HEK293 (cell line): Measurements from ENCODE around the gene SLC4A1AP.
A peak's percentile ranks its signal among the peaks of the same experiment; 100 is the strongest.

Experiments used
- KLF16 ChIP-seq: fragments of 450-650 bp; formaldehyde crosslinking; IDR thresholded peaks from 2 replicates; pipeline ENCODE4 v1.5.1; 2017; ENCODE audit warnings: missing biosample characterization, missing genetic modification characterization
- PRDM4 ChIP-seq: fragments of 450-650 bp; formaldehyde crosslinking; IDR thresholded peaks from 2 replicates; pipeline ENCODE4 v1.5.1; 2017; ENCODE audit warnings: missing biosample characterization, missing genetic modification characterization
- SCRT1 ChIP-seq: fragments of 450-650 bp; formaldehyde crosslinking; IDR thresholded peaks from 2 replicates; pipeline ENCODE4 v1.5.1; 2016; ENCODE audit warnings: missing biosample characterization, missing genetic modification characterization, borderline replicate concordance
- SCRT2 ChIP-seq: fragments of 450-650 bp; formaldehyde crosslinking; IDR thresholded peaks from 2 replicates; pipeline ENCODE4 v1.5.1; 2016; ENCODE audit warnings: missing biosample characterization, missing genetic modification characterization
- ZBTB11 ChIP-seq: fragments of 450-650 bp; formaldehyde crosslinking; conservative IDR thresholded peaks from 2 replicates; pipeline ENCODE4 v1.5.1; 2016; ENCODE audit warnings: low read depth, missing biosample characterization, missing genetic modification characterization
- ZBTB44 ChIP-seq: fragments of 450-650 bp; IDR thresholded peaks from 2 replicates; pipeline ENCODE4 v1.5.1; 2018; ENCODE audit warnings: missing biosample characterization, mild to moderate bottlenecking, missing genetic modification characterization
- ZBTB8A ChIP-seq: fragments of 450-650 bp; formaldehyde crosslinking; IDR thresholded peaks from 2 replicates; pipeline ENCODE4 v1.5.1; 2016; ENCODE audit warnings: missing biosample characterization, missing genetic modification characterization
- ZNF112 ChIP-seq: fragments of 450-650 bp; formaldehyde crosslinking; IDR thresholded peaks from 2 replicates; pipeline ENCODE4 v1.5.0; 2017; ENCODE audit warnings: missing biosample characterization, missing genetic modification characterization
- ZNF140 ChIP-seq: fragments of 450-650 bp; formaldehyde crosslinking; IDR thresholded peaks from 2 replicates; pipeline ENCODE4 v1.5.1; 2016; ENCODE audit warnings: missing biosample characterization, missing genetic modification characterization
- ZNF19 ChIP-seq: fragments of 450-650 bp; formaldehyde crosslinking; IDR thresholded peaks from 2 replicates; pipeline ENCODE4; 2016; ENCODE audit warnings: missing biosample characterization, missing genetic modification characterization, low read depth
- ZNF394 ChIP-seq: fragments of 450-650 bp; formaldehyde crosslinking; IDR thresholded peaks from 2 replicates; pipeline ENCODE4 v1.5.1; 2016; ENCODE audit warnings: missing biosample characterization, missing genetic modification characterization, mild to moderate bottlenecking, moderate library complexity, borderline replicate concordance
- ZNF426 ChIP-seq: fragments of 450-650 bp; formaldehyde crosslinking; IDR thresholded peaks from 2 replicates; pipeline ENCODE4 v1.5.1; 2017; ENCODE audit warnings: missing biosample characterization, missing genetic modification characterization, mild to moderate bottlenecking, inconsistent platforms, moderate library complexity
- ZNF433 ChIP-seq: fragments of 450-650 bp; formaldehyde crosslinking; IDR thresholded peaks from 2 replicates; pipeline ENCODE4 v1.5.1; 2016; ENCODE audit warnings: missing biosample characterization, missing genetic modification characterization, low read depth
- ZNF510 ChIP-seq: fragments of 450-650 bp; formaldehyde crosslinking; IDR thresholded peaks from 2 replicates; pipeline ENCODE4 v1.5.1; 2018; ENCODE audit warnings: mild to moderate bottlenecking, missing genetic modification characterization, missing biosample characterization; ENCODE audit not compliant: insufficient replicate concordance
- ZNF518A ChIP-seq: fragments of 450-650 bp; formaldehyde crosslinking; conservative IDR thresholded peaks from 2 replicates; pipeline ENCODE4 v1.5.1; 2016; ENCODE audit warnings: low read depth, missing biosample characterization, missing genetic modification characterization
- ZNF555 ChIP-seq: fragments of 450-650 bp; formaldehyde crosslinking; conservative IDR thresholded peaks from 2 replicates; pipeline ENCODE4 v1.5.1; 2017; ENCODE audit warnings: missing biosample characterization, mild to moderate bottlenecking, missing genetic modification characterization, inconsistent platforms
- ZNF843 ChIP-seq: fragments of 450-650 bp; formaldehyde crosslinking; IDR thresholded peaks from 2 replicates; pipeline ENCODE4 v1.5.1; 2016; ENCODE audit warnings: missing biosample characterization, missing genetic modification characterization
- ZSCAN30 ChIP-seq: fragments of 450-650 bp; IDR thresholded peaks from 2 replicates; pipeline ENCODE4 v1.5.1; 2018; ENCODE audit warnings: missing biosample characterization, mild to moderate bottlenecking, missing genetic modification characterization, moderate library complexity

Gene SLC4A1AP

GRCh38 chr2:27714053-27714452 is 50.4 kb downstream of the SLC4A1AP start (continued):
- TF ChIP-seq PRDM4 (tag by site-specific recombination) = no peak
- TF ChIP-seq ZNF19 (tag by site-specific recombination) = no peak
- no peak for TF ChIP-seq SCRT2 (tag by site-specific recombination)
- TF ChIP-seq KLF16 = no peak
- no peak for TF ChIP-seq ZBTB44 (tag by site-specific recombination)
- TF ChIP-seq ZNF433 = peak; percentile 24; the same call in 1 of the 2 replicates
- TF ChIP-seq ZNF140 = peak; percentile 28; the same call in 1 of the 2 replicates
- no peak for TF ChIP-seq SCRT1
- peak; percentile 38 for TF ChIP-seq ZNF555 (tag by site-specific recombination)
- TF ChIP-seq ZNF518A (tag by site-specific recombination) = peak; percentile 69
- peak; percentile 76 for TF ChIP-seq ZNF394 (tag by site-specific recombination)
- TF ChIP-seq ZBTB11 (tag by site-specific recombination) = 0 out of 2 replicates have a peak, but pooled peaks have one; percentile 25
- no peak for TF ChIP-seq ZNF112 (tag by site-specific recombination)
- TF ChIP-seq ZBTB8A (tag by site-specific recombination) = peak; percentile 30; the same call in 1 of the 2 replicates
- no peak for TF ChIP-seq ZNF843
- TF ChIP-seq ZNF510 (tag by site-specific recombination) = peak; percentile 25
- TF ChIP-seq ZNF426 = peak; percentile 49
- TF ChIP-seq ZSCAN30 (tag by site-specific recombination) = no peak
